SK-N-SH (cell line): Measurements from ENCODE around the gene SRD5A2.

Source experiments
- CHD2 ChIP-seq: fragments of 150-350 bp; IDR thresholded peaks from 2 replicates; pipeline ENCODE4 v1.6.1; 2018; ENCODE audit warnings: low read length; ENCODE audit not compliant: partially characterized antibody
- FOSL2 ChIP-seq: IDR thresholded peaks from 2 replicates; pipeline ENCODE4 v1.4.0; 2012; ENCODE audit warnings: low read depth, mild to moderate bottlenecking, moderate library complexity, borderline replicate concordance
- JUND ChIP-seq: IDR thresholded peaks from 2 replicates; pipeline ENCODE4 v1.4.0; 2012
- TF ChIP-seq, protein P1 (sequence below): fragments of 200-600 bp; sonication (generic); IDR thresholded peaks from 2 replicates; pipeline ENCODE4 v1.6.1; 2017; ENCODE audit warnings: antibody characterized with exemption, mild to moderate bottlenecking, moderate library complexity

DNA sequence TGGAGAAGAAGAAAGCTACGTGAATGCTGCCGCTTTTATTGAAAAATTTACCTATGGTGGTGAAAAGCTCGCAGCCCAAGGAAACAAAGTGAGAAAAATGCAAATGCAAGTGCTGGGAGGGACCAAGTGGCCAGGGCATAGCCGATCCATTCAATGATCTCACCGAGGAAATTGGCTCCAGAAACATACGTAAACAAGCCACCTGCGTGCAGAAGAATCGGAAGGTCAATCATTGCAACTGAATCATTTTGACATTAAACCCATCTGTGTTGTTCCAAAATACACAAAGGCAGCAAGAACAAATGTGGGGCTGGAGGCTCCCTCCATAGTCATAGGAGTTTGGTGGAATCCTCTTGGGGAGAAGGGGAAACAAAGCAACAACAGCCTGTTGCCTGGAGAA is 51.5 kb downstream of the SRD5A2 start:
- TF ChIP-seq, protein P1, sequence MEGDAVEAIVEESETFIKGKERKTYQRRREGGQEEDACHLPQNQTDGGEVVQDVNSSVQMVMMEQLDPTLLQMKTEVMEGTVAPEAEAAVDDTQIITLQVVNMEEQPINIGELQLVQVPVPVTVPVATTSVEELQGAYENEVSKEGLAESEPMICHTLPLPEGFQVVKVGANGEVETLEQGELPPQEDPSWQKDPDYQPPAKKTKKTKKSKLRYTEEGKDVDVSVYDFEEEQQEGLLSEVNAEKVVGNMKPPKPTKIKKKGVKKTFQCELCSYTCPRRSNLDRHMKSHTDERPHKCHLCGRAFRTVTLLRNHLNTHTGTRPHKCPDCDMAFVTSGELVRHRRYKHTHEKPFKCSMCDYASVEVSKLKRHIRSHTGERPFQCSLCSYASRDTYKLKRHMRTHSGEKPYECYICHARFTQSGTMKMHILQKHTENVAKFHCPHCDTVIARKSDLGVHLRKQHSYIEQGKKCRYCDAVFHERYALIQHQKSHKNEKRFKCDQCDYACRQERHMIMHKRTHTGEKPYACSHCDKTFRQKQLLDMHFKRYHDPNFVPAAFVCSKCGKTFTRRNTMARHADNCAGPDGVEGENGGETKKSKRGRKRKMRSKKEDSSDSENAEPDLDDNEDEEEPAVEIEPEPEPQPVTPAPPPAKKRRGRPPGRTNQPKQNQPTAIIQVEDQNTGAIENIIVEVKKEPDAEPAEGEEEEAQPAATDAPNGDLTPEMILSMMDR: no peak
- TF ChIP-seq CHD2 (no peak), FOSL2 (no peak), JUND (no peak)
